Measurements from ENCODE around the gene HADHB. TPM values are rescaled to one million over a fixed set of nuclear protein-coding genes. Genes with fewer than 3 reads are reported as not detected.

HADHB gene
- total and polyA plus RNA-seq, 10 of the 15 experiments (the other 5 are each of a cell fraction or from before 2014, with no cell fraction given) = 53.7 to 145 (median 85.5) TPM

DNA sequence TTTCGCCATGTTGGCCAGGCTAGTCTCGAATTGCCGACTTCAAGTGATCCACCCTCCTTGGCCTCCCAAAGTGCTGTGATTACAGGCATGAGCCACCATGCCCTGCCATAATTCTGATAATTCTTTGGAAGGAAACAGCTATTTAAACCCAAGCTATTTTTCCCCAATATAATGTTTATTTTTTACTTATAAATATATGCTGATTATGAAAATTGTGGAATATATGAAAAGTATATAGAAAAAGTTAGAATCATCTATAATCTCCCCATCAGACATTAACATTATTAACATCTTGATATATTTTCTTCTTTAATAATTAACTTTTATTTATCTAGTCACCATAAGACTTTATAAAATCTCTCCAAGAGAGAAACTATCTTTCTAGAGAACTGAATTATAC, 41.2 kb downstream of the HADHB start (continued):
- no peak for TF ChIP-seq EZH2 (IDR thresholded peaks at IDR 0.05; ENCODE audit: borderline replicate concordance, control insufficient read depth, low read depth, low read length)
- no peak for TF ChIP-seq EGR1 (IDR thresholded peaks at IDR 0.05; ENCODE audit: borderline replicate concordance in 1 of 2, low read depth in 2 of 2, low read length in 2 of 2)

DNA sequence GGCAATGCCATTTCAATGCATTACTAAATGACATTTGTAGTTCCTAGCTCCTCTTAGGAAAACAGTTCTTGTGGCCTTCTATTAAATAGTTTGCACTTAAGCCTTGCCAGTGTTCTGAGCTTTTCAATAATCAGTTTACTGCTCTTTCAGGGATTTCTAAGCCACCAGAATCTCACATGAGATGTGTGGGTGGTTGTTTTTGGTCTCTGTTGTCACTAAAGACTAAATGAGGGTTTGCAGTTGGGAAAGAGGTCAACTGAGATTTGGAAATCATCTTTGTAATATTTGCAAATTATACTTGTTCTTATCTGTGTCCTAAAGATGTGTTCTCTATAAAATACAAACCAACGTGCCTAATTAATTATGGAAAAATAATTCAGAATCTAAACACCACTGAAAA, 45.3 kb downstream of the HADHB start:
- ATAC-seq (no peak), DNase-seq (ENCODE audit: low read depth, low spot score) (no peak), FAIRE-seq (no peak)
- Histone ChIP-seq H3K27ac (ENCODE audit: control insufficient read depth, insufficient read depth) (no peak overlapping the region), H2AFZ (ENCODE audit: control insufficient read depth, low read depth, low read length) (no peak overlapping the region), H3K4me1 (ENCODE audit: control insufficient read depth, insufficient read depth, low read length) (no peaks in the 10 kb centered on the region), H3K4me3 (no peak overlapping the region), H4K20me1 (ENCODE audit: control insufficient read depth, insufficient read depth) (no peaks in the 10 kb centered on the region), H3K4me2 (ENCODE audit: control insufficient read depth, insufficient read depth) (no peak overlapping the region), H3K9me3 (replicated peaks; ENCODE audit: control insufficient read depth, insufficient read depth, low read length) (no peaks in the 10 kb centered on the region), H3K79me2 (ENCODE audit: control insufficient read depth, insufficient read depth, low read length) (no peaks in the 10 kb centered on the region), H3K27me3 (replicated peaks in 1 of 2; ENCODE audit: control insufficient read depth in 2 of 2, insufficient read depth in 2 of 2, low read length in 1 of 2) (no peaks in the 10 kb centered on the region), H3K36me3 (ENCODE audit: control insufficient read depth in 2 of 2, insufficient read depth in 2 of 2, low read length in 1 of 2) (peaks cover 1 to 16% of the 10 kb centered on the region in 2 experiments; a peak in 2 of 4 replicates), H3K9ac (ENCODE audit: control insufficient read depth, insufficient read depth, low read length) (no peak overlapping the region)
- SMC1A ChIA-PET (ENCODE audit: uncharacterized antibody, unreplicated experiment) = no interaction called here
- RAD21 ChIA-PET (ENCODE audit: unreplicated experiment) = no interaction called here
- POLR2A ChIA-PET = no interaction called here
- intact Hi-C loops (cut with micrococcal nuclease; ENCODE audit: unreplicated experiment) = no loop called here
- BruUV-seq (replicated peaks) = no TSS peak
- 95% methylated on average over 1 of the region's 1 CpG for WGBS (ENCODE audit: insufficient coverage, insufficient replicate concordance, low lambda C conversion rate, missing lambda C conversion rate)
- CTCF ChIA-PET = no interaction called here
- in situ Hi-C loops (cut with MboI) = no loop called here
- TF ChIP-seq, protein P1, sequence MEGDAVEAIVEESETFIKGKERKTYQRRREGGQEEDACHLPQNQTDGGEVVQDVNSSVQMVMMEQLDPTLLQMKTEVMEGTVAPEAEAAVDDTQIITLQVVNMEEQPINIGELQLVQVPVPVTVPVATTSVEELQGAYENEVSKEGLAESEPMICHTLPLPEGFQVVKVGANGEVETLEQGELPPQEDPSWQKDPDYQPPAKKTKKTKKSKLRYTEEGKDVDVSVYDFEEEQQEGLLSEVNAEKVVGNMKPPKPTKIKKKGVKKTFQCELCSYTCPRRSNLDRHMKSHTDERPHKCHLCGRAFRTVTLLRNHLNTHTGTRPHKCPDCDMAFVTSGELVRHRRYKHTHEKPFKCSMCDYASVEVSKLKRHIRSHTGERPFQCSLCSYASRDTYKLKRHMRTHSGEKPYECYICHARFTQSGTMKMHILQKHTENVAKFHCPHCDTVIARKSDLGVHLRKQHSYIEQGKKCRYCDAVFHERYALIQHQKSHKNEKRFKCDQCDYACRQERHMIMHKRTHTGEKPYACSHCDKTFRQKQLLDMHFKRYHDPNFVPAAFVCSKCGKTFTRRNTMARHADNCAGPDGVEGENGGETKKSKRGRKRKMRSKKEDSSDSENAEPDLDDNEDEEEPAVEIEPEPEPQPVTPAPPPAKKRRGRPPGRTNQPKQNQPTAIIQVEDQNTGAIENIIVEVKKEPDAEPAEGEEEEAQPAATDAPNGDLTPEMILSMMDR (IDR thresholded peaks at IDR 0.05 in 2 of 3, conservative IDR thresholded peaks at IDR 0.05 in 1 of 3; ENCODE audit: control insufficient read depth in 2 of 3, extremely low read depth in 1 of 3, insufficient read depth in 1 of 3, low read depth in 3 of 3, low read length in 3 of 3) = no peak
- TF ChIP-seq, protein P2, sequence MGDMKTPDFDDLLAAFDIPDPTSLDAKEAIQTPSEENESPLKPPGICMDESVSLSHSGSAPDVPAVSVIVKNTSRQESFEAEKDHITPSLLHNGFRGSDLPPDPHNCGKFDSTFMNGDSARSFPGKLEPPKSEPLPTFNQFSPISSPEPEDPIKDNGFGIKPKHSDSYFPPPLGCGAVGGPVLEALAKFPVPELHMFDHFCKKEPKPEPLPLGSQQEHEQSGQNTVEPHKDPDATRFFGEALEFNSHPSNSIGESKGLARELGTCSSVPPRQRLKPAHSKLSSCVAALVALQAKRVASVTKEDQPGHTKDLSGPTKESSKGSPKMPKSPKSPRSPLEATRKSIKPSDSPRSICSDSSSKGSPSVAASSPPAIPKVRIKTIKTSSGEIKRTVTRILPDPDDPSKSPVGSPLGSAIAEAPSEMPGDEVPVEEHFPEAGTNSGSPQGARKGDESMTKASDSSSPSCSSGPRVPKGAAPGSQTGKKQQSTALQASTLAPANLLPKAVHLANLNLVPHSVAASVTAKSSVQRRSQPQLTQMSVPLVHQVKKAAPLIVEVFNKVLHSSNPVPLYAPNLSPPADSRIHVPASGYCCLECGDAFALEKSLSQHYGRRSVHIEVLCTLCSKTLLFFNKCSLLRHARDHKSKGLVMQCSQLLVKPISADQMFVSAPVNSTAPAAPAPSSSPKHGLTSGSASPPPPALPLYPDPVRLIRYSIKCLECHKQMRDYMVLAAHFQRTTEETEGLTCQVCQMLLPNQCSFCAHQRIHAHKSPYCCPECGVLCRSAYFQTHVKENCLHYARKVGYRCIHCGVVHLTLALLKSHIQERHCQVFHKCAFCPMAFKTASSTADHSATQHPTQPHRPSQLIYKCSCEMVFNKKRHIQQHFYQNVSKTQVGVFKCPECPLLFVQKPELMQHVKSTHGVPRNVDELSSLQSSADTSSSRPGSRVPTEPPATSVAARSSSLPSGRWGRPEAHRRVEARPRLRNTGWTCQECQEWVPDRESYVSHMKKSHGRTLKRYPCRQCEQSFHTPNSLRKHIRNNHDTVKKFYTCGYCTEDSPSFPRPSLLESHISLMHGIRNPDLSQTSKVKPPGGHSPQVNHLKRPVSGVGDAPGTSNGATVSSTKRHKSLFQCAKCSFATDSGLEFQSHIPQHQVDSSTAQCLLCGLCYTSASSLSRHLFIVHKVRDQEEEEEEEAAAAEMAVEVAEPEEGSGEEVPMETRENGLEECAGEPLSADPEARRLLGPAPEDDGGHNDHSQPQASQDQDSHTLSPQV (IDR thresholded peaks at IDR 0.05) = no peak
- TF ChIP-seq SIX5 (IDR thresholded peaks at IDR 0.05; ENCODE audit: low read depth, low read length, severe bottlenecking) = no peak
- TF ChIP-seq, protein P3, sequence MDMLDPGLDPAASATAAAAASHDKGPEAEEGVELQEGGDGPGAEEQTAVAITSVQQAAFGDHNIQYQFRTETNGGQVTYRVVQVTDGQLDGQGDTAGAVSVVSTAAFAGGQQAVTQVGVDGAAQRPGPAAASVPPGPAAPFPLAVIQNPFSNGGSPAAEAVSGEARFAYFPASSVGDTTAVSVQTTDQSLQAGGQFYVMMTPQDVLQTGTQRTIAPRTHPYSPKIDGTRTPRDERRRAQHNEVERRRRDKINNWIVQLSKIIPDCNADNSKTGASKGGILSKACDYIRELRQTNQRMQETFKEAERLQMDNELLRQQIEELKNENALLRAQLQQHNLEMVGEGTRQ (IDR thresholded peaks at IDR 0.05; ENCODE audit: borderline replicate concordance, low read depth, low read length) = no peak
- TF ChIP-seq SPI1 (IDR thresholded peaks at IDR 0.05; ENCODE audit: borderline replicate concordance, insufficient read depth, low read depth, low read length) = no peak
- no peak for TF ChIP-seq HCFC1 (IDR thresholded peaks at IDR 0.05; ENCODE audit: low read length)
- TF ChIP-seq, protein P4, sequence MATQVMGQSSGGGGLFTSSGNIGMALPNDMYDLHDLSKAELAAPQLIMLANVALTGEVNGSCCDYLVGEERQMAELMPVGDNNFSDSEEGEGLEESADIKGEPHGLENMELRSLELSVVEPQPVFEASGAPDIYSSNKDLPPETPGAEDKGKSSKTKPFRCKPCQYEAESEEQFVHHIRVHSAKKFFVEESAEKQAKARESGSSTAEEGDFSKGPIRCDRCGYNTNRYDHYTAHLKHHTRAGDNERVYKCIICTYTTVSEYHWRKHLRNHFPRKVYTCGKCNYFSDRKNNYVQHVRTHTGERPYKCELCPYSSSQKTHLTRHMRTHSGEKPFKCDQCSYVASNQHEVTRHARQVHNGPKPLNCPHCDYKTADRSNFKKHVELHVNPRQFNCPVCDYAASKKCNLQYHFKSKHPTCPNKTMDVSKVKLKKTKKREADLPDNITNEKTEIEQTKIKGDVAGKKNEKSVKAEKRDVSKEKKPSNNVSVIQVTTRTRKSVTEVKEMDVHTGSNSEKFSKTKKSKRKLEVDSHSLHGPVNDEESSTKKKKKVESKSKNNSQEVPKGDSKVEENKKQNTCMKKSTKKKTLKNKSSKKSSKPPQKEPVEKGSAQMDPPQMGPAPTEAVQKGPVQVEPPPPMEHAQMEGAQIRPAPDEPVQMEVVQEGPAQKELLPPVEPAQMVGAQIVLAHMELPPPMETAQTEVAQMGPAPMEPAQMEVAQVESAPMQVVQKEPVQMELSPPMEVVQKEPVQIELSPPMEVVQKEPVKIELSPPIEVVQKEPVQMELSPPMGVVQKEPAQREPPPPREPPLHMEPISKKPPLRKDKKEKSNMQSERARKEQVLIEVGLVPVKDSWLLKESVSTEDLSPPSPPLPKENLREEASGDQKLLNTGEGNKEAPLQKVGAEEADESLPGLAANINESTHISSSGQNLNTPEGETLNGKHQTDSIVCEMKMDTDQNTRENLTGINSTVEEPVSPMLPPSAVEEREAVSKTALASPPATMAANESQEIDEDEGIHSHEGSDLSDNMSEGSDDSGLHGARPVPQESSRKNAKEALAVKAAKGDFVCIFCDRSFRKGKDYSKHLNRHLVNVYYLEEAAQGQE (IDR thresholded peaks at IDR 0.05; ENCODE audit: low read depth, low read length) = no peak
- no peak for TF ChIP-seq CBX5 (IDR thresholded peaks at IDR 0.05; ENCODE audit: low read depth)
- TF ChIP-seq TCF12 (IDR thresholded peaks at IDR 0.05; ENCODE audit: low read depth, low read length) = no peak
- no peak for TF ChIP-seq ESRRA (IDR thresholded peaks at IDR 0.05; ENCODE audit: low read length)
